Effector CD4-positive, alpha-beta T cell (primary cell): ENCODE data around the gene CPNE4.

Source experiments
- DNase-seq: peaks from one replicate; pipeline ENCODE4 v3.0.0-alpha.2; 2020

CPNE4 gene

GRCh38 chr3:131795390-131796090, 239.3 kb downstream of the CPNE4 start:
- DNase-seq = no peak

GRCh38 chr3:131794766-131795388, 239.9 kb downstream of the CPNE4 start:
- DNase-seq = no peak

GRCh38 chr3:131793870-131794269, 240.9 kb downstream of the CPNE4 start:
- DNase-seq = no peak

GRCh38 chr3:131789188-131789587, 245.6 kb downstream of the CPNE4 start:
- no peak for DNase-seq

GRCh38 chr3:131786386-131786785, 248.4 kb downstream of the CPNE4 start:
- DNase-seq = no peak

- no peak for DNase-seq
These were observed 252.1 kb downstream of the CPNE4 start for GRCh38 chr3:131782751-131783150.

GRCh38 chr3:131778526-131778925, 256.3 kb downstream of the CPNE4 start:
- no peak for DNase-seq

- no peak for DNase-seq
These were observed 259.2 kb downstream of the CPNE4 start for GRCh38 chr3:131775650-131776049.

GRCh38 chr3:131772269-131773026, 262.4 kb downstream of the CPNE4 start:
- no peak for DNase-seq

- no peak for DNase-seq
These were observed 271.7 kb downstream of the CPNE4 start for GRCh38 chr3:131762981-131763564.

- DNase-seq = no peak
These were observed 278.4 kb downstream of the CPNE4 start for GRCh38 chr3:131756405-131756804.

GRCh38 chr3:131755380-131755779, 279.4 kb downstream of the CPNE4 start:
- no peak for DNase-seq

GRCh38 chr3:131750256-131750655, 284.6 kb downstream of the CPNE4 start:
- no peak for DNase-seq

- DNase-seq = no peak
These were observed 285.0 kb downstream of the CPNE4 start for GRCh38 chr3:131749826-131750225.

- DNase-seq = no peak
These were observed 287.3 kb downstream of the CPNE4 start for GRCh38 chr3:131747466-131747865.

- DNase-seq = no peak
These were observed 290.0 kb downstream of the CPNE4 start for GRCh38 chr3:131744765-131745164.

GRCh38 chr3:131743126-131743525, 291.7 kb downstream of the CPNE4 start:
- no peak for DNase-seq

- DNase-seq = no peak
These were observed 295.6 kb downstream of the CPNE4 start for GRCh38 chr3:131739211-131739610.

GRCh38 chr3:131738095-131738494, 296.7 kb downstream of the CPNE4 start:
- no peak for DNase-seq

GRCh38 chr3:131735544-131735943, 299.3 kb downstream of the CPNE4 start:
- no peak for DNase-seq

- DNase-seq = no peak
These were observed 299.7 kb downstream of the CPNE4 start for GRCh38 chr3:131735116-131735515.

GRCh38 chr3:131733086-131733841, 301.6 kb downstream of the CPNE4 start:
- no peak for DNase-seq

GRCh38 chr3:131731709-131732108, 303.1 kb downstream of the CPNE4 start:
- DNase-seq = no peak
